ENCODE results near the gene BBS2. TPM values are rescaled to one million over a fixed set of nuclear protein-coding genes. Genes with fewer than 3 reads are reported as not detected.

Gene BBS2
- total and polyA plus RNA-seq, 9 of the 15 experiments (the other 6 are each of a cell fraction or from before 2014, with no cell fraction given): 4.2 to 22.7 (median 10.2) TPM

DNA sequence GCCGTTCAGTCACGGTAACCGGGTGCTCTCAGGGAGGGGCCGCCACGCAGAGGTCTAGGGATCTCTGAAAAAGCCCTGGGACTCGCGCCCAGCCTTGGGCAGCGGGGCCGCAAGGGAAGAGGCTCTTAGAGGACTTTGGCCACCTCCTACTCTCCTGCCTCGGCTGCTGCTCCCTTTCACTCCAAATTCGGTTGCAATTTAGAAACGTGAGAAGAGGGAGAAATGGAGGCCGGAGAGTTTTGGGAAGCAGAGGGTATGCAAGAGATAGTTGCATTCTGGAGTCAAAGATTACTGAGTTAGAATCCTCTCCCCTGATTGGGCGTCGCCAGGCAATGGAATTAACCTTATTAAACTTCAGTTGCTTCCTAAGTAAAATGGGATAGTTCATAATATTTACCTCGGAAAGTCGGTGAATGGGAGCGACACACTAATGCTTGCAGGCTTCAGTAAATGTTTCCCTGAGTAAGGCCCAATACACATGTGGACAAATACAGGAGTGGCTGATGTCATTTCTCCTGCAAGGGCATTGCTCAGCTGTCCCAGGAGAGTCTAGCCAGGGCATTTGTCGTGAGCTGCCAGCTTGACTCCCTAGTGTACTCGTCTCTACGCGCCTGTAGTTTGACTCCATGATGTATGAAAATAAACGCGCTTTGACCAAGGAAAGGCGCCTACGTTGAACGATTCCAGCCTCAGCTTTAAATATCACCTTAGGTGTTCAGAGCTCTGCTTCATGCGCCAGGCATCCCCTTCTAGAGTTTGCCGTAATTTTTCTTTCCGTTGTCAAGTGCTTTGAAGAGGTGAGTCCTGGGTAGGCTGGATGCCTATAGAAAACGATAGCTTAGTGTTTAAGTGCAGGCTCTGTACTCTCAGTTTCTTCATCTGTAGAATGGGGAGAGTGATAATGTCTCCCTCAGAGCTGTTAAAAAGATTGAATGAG lies 67.8 kb downstream of the BBS2 start (continued):
- peak; percentile 87 for TF ChIP-seq ADNP (tag; IDR thresholded peaks at IDR 0.05)
- no peak for TF ChIP-seq ZNF76 (CRISPR knock-in tag; IDR thresholded peaks at IDR 0.05; ENCODE audit: borderline replicate concordance)
- TF ChIP-seq CREM (IDR thresholded peaks at IDR 0.05; ENCODE audit: low read depth): no peak
- no peak for TF ChIP-seq MGA (IDR thresholded peaks at IDR 0.05)
- TF ChIP-seq THRB (CRISPR knock-in tag; conservative IDR thresholded peaks at IDR 0.05): no peak
- no peak for TF ChIP-seq MCM7 (IDR thresholded peaks at IDR 0.05)

Measured in K562 (cell line).